Tibial artery (tissue), 4 donors: ENCODE measurements around the gene FBXO21.
"Not testable (repeated sequence)": the region's sequence is repeated elsewhere in the genome, so short reads cannot be mapped to it uniquely, and the experiment has no call there.

ENCODE experiments used
- DNase-seq, 2 donors: peaks; one replicate each; pipeline ENCODE4 v3.0.0-alpha.2; 2019
- H3K27ac ChIP-seq, 2 donors: fragments of 200-600 bp; sonication (generic) in 1 of 2; 1 replicate in 1 of 2; 2 replicates in 1 of 2; pipeline ENCODE4 v1.5.1; 2018 to 2019; ENCODE audit warnings: mild to moderate bottlenecking in 1 of 2
- H3K27me3 ChIP-seq, 2 donors: fragments of 200-600 bp; sonication (generic) in 1 of 2; one replicate each; pipeline versions ENCODE4 v1.5.1 to v1.6.0; 2016 to 2019
- H3K36me3 ChIP-seq, 3 donors: fragments of 200-600 bp; sonication (generic) in 2 of 3; one replicate each; pipeline ENCODE4 v1.5.1; 2016 to 2019; ENCODE audit warnings: mild to moderate bottlenecking in 2 of 3
- H3K4me1 ChIP-seq, 4 donors: fragments of 200-600 bp; sonication (generic) in 2 of 4; 1 replicate in 3 of 4; 2 replicates in 1 of 4; pipeline ENCODE4 v1.5.1; 2016 to 2019
- H3K4me3 ChIP-seq, 2 donors: fragments of 200-600 bp; sonication (generic) in 1 of 2; 1 replicate in 1 of 2; 2 replicates in 1 of 2; pipeline ENCODE4 v1.5.1; 2018 to 2019; ENCODE audit warnings: mild to moderate bottlenecking in 2 of 2
- H3K9me3 ChIP-seq, 3 donors: fragments of 200-600 bp; sonication (generic) in 1 of 3; one replicate each; pipeline ENCODE4 v1.5.1; 2016 to 2019
- intact Hi-C: fragments of 100-400 bp; cut with DNase I; formaldehyde crosslinking; loops from one replicate; pipeline ENCODE4 v1.15.0; 2023; ENCODE audit warnings: low total_unique reads
- TF ChIP-seq, protein P1 (sequence below), 2 experiments: fragments of 200-600 bp in 1 of 2; fragments of 450-650 bp in 1 of 2; IDR thresholded peaks; one replicate each; pipeline ENCODE4 v1.5.1; 2017 to 2019; ENCODE audit warnings: antibody characterized with exemption in 2 of 2, mild to moderate bottlenecking in 1 of 2, moderate library complexity in 1 of 2

The FBXO21 gene

DNA sequence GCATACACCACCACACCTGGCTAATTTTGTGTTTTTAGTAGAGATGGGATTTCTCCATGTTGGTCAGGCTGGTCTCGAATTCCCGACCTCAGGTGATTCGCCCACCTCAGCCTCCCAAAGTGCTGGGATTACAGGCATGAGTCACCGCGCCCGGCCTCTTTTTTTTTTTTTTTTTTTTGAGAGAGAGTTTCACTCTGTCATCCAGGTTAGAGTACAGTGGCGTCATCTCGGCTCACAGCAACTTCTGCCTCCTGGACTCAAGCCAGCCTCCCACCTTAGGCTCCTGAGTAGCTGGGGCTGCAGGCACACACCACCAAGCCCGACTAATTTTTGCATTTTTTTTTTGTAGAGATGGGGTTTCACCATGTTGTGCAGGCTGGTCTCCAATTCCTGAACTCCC, 4.8 kb upstream of the FBXO21 start:
- H3K4me3 ChIP-seq, H3K4me1 ChIP-seq, intact Hi-C loops, H3K27me3 ChIP-seq, H3K9me3 ChIP-seq, H3K36me3 ChIP-seq, H3K27ac ChIP-seq: not testable (repeated sequence)
- peak in 1 of 2 donors; percentile 3 for DNase-seq

DNA sequence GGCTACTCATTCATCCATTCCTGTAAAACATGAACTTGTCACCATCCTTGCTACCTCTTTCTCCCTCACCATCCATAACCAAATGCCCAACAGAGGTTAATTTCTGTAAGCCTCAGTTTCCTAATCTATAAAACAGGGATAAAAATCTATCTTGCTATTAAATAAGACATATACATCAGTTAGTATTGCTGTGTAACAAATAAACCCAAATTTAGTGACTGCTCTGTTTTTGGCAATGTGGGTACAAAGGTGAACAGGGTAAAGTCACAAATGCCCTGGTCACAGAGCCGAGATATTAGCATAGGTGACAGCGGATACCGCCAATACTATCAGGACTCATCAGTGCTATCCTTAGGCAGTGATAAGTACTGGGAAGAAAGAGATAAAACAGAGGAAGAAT, 3.6 kb upstream of the FBXO21 start:
- intact Hi-C loops = no loop called here
- TF ChIP-seq, protein P1, sequence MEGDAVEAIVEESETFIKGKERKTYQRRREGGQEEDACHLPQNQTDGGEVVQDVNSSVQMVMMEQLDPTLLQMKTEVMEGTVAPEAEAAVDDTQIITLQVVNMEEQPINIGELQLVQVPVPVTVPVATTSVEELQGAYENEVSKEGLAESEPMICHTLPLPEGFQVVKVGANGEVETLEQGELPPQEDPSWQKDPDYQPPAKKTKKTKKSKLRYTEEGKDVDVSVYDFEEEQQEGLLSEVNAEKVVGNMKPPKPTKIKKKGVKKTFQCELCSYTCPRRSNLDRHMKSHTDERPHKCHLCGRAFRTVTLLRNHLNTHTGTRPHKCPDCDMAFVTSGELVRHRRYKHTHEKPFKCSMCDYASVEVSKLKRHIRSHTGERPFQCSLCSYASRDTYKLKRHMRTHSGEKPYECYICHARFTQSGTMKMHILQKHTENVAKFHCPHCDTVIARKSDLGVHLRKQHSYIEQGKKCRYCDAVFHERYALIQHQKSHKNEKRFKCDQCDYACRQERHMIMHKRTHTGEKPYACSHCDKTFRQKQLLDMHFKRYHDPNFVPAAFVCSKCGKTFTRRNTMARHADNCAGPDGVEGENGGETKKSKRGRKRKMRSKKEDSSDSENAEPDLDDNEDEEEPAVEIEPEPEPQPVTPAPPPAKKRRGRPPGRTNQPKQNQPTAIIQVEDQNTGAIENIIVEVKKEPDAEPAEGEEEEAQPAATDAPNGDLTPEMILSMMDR (IDR thresholded peaks at IDR 0.05) = no peak
- no peak for DNase-seq

DNA sequence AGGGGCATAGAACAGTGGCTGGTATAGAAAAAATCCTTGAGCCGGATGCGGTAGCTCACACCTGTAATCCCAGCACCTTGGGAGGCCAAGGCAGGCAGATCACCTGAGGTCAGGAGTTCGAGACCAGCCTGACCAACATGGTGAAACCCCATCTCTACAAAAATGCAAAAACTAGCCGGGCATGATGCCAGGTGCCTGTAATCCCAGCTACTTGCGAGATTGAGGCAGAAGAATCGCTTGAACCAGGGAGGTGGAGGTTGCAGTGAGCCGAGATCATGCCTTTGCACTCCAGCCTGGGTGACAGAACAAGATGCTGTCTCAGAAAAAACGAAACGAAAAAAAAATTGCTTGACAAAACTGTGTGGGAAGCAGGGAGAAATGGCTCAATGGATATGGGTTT, 2.3 kb upstream of the FBXO21 start:
- H3K27me3 ChIP-seq, H3K4me3 ChIP-seq, H3K27ac ChIP-seq, intact Hi-C loops, DNase-seq, H3K36me3 ChIP-seq, H3K9me3 ChIP-seq: not testable (repeated sequence)
- peaks cover 0 to 16% (median 9%) of the 10 kb centered on the region in 4 donors for H3K4me1 ChIP-seq

More for the DNA sequence above, 3.6 kb upstream of the FBXO21 start:
- H3K27me3 ChIP-seq = peaks cover 0 to 8% of the 10 kb centered on the region in 2 donors
- H3K27ac ChIP-seq = no peak overlapping the region
- no peak overlapping the region for H3K4me3 ChIP-seq
- H3K4me1 ChIP-seq = peaks cover 0 to 13% (median 6%) of the 10 kb centered on the region in 4 donors
- H3K36me3 ChIP-seq = no peaks in the 10 kb centered on the region
- no peaks in the 10 kb centered on the region for H3K9me3 ChIP-seq

DNA sequence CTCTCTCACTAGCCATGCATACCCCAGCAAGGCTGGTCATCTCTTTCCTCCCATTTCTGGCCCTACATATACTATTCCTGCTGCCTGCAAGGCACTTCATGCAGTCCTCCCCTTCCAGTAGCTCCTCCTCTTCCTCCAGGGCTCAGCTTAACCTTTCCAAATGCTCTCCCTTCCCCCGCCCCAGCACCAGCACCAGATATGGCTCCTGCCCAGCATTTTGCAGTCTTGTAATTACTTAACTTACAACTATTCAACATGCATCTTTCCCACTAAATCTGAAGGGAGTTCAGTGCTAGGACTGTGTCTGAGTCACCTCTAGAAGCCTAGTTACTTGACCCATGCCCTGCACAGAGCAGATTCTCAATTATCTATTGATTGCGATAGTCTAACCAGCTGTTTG, 1.8 kb upstream of the FBXO21 start:
- H3K27me3 ChIP-seq = no peaks in the 10 kb centered on the region
- peaks cover 0 to 16% (median 9%) of the 10 kb centered on the region in 4 donors for H3K4me1 ChIP-seq
- no peaks in the 10 kb centered on the region for H3K9me3 ChIP-seq
- TF ChIP-seq, protein P1 (IDR thresholded peaks at IDR 0.05) = no peak
- no peak overlapping the region for H3K4me3 ChIP-seq
- no peak for DNase-seq
- peaks cover 0 to 6% (median under 1%) of the 10 kb centered on the region in 3 donors for H3K36me3 ChIP-seq
- intact Hi-C loops = no loop called here
- H3K27ac ChIP-seq = no peak overlapping the region

DNA sequence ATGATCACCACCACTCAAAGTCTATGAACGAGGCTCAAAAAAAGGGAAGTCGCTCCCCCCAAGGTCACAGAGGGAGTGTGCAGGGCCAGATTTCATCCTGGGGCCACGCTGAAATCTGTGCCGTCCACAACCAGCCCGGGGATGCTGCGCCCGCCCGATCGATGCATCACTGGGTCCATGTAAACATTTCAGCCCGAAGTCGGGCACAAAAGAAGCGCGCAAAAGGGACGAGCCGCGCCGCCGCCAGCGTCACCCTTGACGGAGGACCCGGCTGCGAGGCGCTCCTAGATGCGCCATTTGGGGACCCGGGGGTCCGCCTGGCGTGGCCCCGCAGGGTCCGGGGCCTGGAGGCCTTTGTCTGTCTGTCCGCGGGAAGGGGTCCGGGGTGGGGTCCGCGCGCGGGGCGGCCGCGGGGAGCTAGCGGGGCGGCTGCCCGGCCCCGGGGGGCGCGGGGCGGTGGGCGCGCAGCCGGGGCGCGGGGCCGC, 503 bp downstream of the FBXO21 start:
- peak; percentile 30 to 69 for DNase-seq
- intact Hi-C loops = no loop called here
- Histone ChIP-seq H3K4me3 (peak overlapping the region; percentile 82 to 91), H3K27ac (peak overlapping the region; percentile 78 to 81), H3K27me3 (no peaks in the 10 kb centered on the region), H3K4me1 (peaks cover 0 to 16% (median 9%) of the 10 kb centered on the region in 4 donors), H3K36me3 (peaks cover 17 to 27% (median 20%) of the 10 kb centered on the region in 3 donors), H3K9me3 (no peaks in the 10 kb centered on the region)
- TF ChIP-seq, protein P1 (IDR thresholded peaks at IDR 0.05) = no peak

DNA sequence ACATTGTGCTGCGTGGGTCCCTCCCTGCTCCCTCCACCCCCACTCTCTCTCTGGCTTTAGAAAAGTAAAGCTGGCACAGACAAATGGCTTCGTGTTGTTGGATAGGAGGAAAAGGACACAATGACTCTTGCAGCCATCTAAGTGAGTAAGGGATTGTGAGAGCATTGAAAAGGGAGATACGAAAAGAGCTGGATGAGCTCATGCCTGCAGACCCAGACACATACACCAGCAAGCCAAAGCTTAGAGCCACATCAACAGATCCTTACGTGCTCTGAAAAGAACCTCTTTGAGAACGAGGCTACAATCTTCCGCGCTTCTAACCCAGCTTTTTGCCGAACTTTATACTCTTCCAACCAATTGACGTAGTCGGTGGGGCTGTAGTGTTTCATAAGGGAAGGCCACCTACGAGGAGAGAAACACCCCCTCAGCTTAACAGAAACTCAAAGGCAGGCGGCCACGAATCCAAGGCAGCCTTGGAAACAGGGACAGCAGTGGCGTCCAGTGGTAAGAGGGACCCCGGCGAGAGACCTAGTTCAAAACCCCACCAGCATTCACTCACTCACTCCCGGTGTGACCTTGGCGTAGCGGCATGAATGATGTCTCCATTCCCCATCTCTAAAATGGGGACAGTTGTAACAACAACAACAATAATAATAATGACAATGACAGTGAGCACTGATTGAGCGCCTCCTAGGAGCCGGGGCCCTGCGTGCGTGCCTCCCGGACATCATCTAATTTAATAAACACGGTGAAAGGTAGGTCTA, 1.1 kb downstream of the FBXO21 start:
- DNase-seq = peak in 1 of 2 donors; percentile 26
- H3K27me3 ChIP-seq = no peaks in the 10 kb centered on the region
- TF ChIP-seq, protein P1 (IDR thresholded peaks at IDR 0.05) = no peak
- H3K36me3 ChIP-seq = peaks cover 23 to 33% (median 27%) of the 10 kb centered on the region in 3 donors
- peak overlapping the region; percentile 82 to 91 for H3K4me3 ChIP-seq
- intact Hi-C loops = no loop called here
- H3K4me1 ChIP-seq = peaks cover 0 to 16% (median 9%) of the 10 kb centered on the region in 4 donors
- H3K9me3 ChIP-seq = no peaks in the 10 kb centered on the region
- peak overlapping the region; percentile 78 to 81 for H3K27ac ChIP-seq
